Kidney epithelial cell (primary cell): ENCODE data around the gene ALG6. TPM values are rescaled to one million over a fixed set of nuclear protein-coding genes. Genes with fewer than 3 reads are reported as not detected.

Experiments
- DNase-seq: peaks from one replicate; pipeline ENCODE4 v3.0.0-alpha.2; 2010; ENCODE audit warnings: low read depth
- H3K27me3 ChIP-seq: 2 replicates; pipeline ENCODE4 v1.6.0; 2011; ENCODE audit warnings: low read length; ENCODE audit not compliant: control insufficient read depth, insufficient read depth
- H3K36me3 ChIP-seq: 2 replicates; pipeline ENCODE4 v1.5.1; 2011; ENCODE audit warnings: low read length; ENCODE audit not compliant: control insufficient read depth, insufficient read depth
- H3K4me3 ChIP-seq: 2 replicates; pipeline ENCODE4 v1.5.1; 2011; ENCODE audit warnings: low read depth, mild to moderate bottlenecking, control low read depth, low read length
- total RNA-seq: library from RNA; depleted of rRNA; stranded (reverse); fragments of >200 nt; gene quantifications from 2 replicates; pipeline ENCODE4 v1.2.3, GENCODE V29; 2015
- TF ChIP-seq, protein P1 (sequence below): IDR thresholded peaks from 2 replicates; pipeline ENCODE4 v1.5.1; 2011; ENCODE audit warnings: mild to moderate bottlenecking, moderate library complexity, low read length, control low read depth, inconsistent platforms; ENCODE audit not compliant: insufficient read depth, poor library complexity, severe bottlenecking

ALG6 gene
- total RNA-seq, 1 donor from 2014 or later, result 10.6 TPM

DNA sequence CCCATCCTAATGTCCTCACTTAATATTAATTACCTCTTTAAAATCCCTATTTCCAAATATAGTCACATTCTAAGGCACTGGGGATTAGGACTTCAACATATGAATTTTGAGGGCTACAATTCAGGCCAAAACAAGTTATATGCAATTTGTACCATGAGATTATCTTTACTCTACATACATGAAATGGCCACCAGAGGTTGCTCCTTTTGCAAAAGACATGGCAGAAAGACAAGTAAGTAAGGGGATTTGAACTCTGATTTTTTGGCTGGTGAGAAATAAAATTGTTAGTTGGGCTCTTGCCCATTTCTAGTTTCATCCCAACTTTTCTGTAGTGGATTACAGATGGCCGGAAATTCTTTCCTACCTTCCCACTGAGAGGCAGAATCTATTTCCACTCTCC is 4.8 kb upstream of the ALG6 start:
- no peaks in the 10 kb centered on the region for H3K36me3 ChIP-seq
- no peak overlapping the region for H3K4me3 ChIP-seq
- H3K27me3 ChIP-seq, result no peaks in the 10 kb centered on the region
- no peak for DNase-seq
- TF ChIP-seq, protein P1, sequence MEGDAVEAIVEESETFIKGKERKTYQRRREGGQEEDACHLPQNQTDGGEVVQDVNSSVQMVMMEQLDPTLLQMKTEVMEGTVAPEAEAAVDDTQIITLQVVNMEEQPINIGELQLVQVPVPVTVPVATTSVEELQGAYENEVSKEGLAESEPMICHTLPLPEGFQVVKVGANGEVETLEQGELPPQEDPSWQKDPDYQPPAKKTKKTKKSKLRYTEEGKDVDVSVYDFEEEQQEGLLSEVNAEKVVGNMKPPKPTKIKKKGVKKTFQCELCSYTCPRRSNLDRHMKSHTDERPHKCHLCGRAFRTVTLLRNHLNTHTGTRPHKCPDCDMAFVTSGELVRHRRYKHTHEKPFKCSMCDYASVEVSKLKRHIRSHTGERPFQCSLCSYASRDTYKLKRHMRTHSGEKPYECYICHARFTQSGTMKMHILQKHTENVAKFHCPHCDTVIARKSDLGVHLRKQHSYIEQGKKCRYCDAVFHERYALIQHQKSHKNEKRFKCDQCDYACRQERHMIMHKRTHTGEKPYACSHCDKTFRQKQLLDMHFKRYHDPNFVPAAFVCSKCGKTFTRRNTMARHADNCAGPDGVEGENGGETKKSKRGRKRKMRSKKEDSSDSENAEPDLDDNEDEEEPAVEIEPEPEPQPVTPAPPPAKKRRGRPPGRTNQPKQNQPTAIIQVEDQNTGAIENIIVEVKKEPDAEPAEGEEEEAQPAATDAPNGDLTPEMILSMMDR, result no peak

DNA sequence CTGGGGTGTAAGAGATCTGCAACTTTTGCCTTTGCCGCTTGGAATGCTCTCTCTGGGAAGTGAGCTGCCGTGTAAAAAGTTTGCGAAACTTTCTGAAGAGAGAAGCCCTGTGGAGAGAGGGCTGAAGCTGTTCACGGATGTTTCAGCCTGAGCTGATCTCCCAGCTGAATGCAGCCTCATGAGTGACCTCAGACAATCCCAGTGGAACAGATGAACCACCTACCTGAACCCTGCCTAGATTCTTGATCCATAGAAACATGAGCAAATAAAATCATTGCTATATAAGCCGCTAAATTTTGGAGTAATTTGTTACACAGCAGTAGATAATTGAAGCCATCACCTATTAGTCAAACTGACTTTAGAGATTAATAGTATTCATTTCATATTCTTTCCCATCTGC is 4.4 kb upstream of the ALG6 start:
- Histone ChIP-seq H3K36me3 (no peaks in the 10 kb centered on the region), H3K27me3 (no peaks in the 10 kb centered on the region), H3K4me3 (no peak overlapping the region)
- TF ChIP-seq, protein P1, result no peak
- no peak for DNase-seq

DNA sequence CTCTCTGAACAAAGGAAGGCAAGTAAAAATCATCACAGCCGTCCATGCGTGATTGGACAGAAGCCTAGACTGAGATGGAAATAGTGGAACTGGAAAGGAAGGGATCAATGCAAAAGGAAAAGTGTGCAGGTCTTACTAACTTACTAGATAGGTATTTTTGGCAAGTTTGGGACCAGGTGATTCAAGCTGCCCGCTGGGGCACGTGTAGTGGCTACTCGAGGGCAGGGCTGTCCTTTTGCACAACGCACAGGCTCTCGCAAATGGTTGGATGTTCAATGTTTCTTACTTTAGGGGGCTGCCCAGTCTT is 566 bp upstream of the ALG6 start:
- no peaks in the 10 kb centered on the region for H3K36me3 ChIP-seq
- TF ChIP-seq, protein P1, result no peak
- H3K27me3 ChIP-seq, result no peaks in the 10 kb centered on the region
- DNase-seq, result no peak
- H3K4me3 ChIP-seq, result peak overlapping the region; percentile 30

DNA sequence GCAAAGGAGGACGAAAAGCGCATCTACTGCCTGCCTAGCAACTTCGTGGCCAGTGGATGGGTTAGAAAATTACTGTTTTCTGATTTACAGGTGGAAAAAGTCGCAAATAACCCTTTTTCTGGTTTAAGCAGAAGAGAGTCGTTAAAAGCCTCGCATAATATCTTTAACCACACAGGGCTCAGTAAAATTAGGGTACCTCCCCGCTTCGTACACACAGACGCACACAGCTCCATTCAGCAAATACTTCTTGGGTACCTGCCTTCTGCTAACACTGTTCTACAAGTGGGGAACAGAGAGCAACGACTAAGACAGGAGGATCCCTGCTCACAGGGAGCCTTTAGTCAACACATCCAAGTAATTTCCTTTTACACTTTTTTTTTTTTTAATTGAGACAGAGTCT is 704 bp downstream of the ALG6 start:
- no peaks in the 10 kb centered on the region for H3K27me3 ChIP-seq
- no peak for DNase-seq
- H3K36me3 ChIP-seq, result no peaks in the 10 kb centered on the region
- TF ChIP-seq, protein P1, result no peak
- H3K4me3 ChIP-seq, result peak overlapping the region; percentile 95

DNA sequence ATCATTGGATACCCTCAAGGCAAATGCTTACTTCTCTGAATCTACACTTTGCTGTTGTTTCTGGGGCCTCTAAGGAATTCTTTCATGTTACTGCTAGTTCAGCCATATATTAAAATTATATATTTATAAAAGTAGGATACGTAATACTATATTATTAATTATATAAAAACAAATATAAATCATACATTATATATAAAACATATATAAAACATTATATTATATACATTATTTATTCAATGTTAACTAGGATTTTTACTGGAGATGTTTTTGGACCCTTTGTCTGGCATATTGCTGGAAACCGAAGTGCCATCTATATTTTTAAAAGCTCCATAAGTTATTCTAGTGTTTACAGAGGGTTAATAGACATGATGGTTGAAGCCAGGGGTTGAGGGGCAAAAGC is 12.2 kb downstream of the ALG6 start:
- no peak for DNase-seq
- H3K4me3 ChIP-seq, result no peak overlapping the region
- no peaks in the 10 kb centered on the region for H3K27me3 ChIP-seq
- TF ChIP-seq, protein P1, result no peak
- H3K36me3 ChIP-seq, result no peaks in the 10 kb centered on the region

DNA sequence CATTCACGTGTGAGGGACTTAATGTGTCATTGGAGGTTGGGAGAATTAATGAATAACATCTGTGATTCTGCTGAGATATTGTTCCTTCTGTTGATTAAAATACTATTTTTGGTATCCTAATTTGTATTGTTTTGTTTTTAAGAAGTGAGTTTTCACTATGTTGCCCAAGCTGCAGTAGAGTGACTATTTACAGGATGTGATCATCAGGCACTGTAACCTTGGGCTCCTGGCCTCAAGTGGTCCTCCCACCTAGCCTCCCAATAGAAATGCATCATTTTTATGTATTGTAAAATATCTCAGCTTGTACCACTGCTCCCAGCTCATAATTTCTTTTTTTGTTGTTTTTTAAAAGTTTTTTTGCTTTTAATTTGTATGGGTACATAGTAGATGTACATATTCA is 14.3 kb downstream of the ALG6 start:
- Histone ChIP-seq H3K27me3 (no peaks in the 10 kb centered on the region), H3K4me3 (no peak overlapping the region), H3K36me3 (no peaks in the 10 kb centered on the region)
- TF ChIP-seq, protein P1, result no peak
- no peak for DNase-seq
